ENCODE results near the gene CDH15. TPM values are rescaled to one million over a fixed set of nuclear protein-coding genes. Genes with fewer than 3 reads are reported as not detected.

The CDH15 gene
- total and polyA plus RNA-seq, 2 experiments from 2014 or later: 0.06 TPM; not detected in 1

GRCh38 chr16:89160977-89161701, 10.4 kb upstream of the CDH15 start:
- no peak overlapping the region for H3K4me3 ChIP-seq
- H3K36me3 ChIP-seq (ENCODE audit: low read depth): no peaks in the 10 kb centered on the region
- no peak overlapping the region for H3K27ac ChIP-seq
- DNase-seq: no peak
- H3K9me2 ChIP-seq (ENCODE audit: insufficient read depth): no peaks in the 10 kb centered on the region
- H3F3A ChIP-seq (ENCODE audit: insufficient read depth): peaks cover 15% of the 10 kb centered on the region
- in situ Hi-C loops (cut with MboI): no loop called here
- H3K9me3 ChIP-seq (ENCODE audit: low read depth): no peaks in the 10 kb centered on the region
- no peaks in the 10 kb centered on the region for H3K79me2 ChIP-seq (ENCODE audit: insufficient read depth)
- H2AFZ ChIP-seq: no peak overlapping the region
- no peaks in the 10 kb centered on the region for H4K20me1 ChIP-seq (ENCODE audit: insufficient read depth)
- H3K27me3 ChIP-seq (replicated peaks; ENCODE audit: insufficient read depth): no peaks in the 10 kb centered on the region
- H3K4me2 ChIP-seq (ENCODE audit: unreplicated experiment): no peak overlapping the region
- TF ChIP-seq EZH2 (IDR thresholded peaks at IDR 0.05; ENCODE audit: insufficient read depth, poor library complexity, severe bottlenecking) (no peak), EZH2phosphoT487 (IDR thresholded peaks at IDR 0.05; ENCODE audit: insufficient read depth, low read depth) (no peak)
- no peaks in the 10 kb centered on the region for H3K4me1 ChIP-seq (ENCODE audit: insufficient read depth)
- no peak overlapping the region for H3K9ac ChIP-seq
- WGBS, 2 experiments (ENCODE audit: low coverage in 1 of 2, low lambda C conversion rate in 2 of 2, missing lambda C conversion rate in 2 of 2): 74 to 76% methylated on average over 29 of the region's 29 CpGs

- H3K27ac ChIP-seq: no peak overlapping the region
- H3K4me2 ChIP-seq (ENCODE audit: unreplicated experiment): no peak overlapping the region
- peaks cover 15% of the 10 kb centered on the region for H3F3A ChIP-seq (ENCODE audit: insufficient read depth)
- no peak overlapping the region for H2AFZ ChIP-seq
- no peak for DNase-seq
- H3K4me1 ChIP-seq (ENCODE audit: insufficient read depth): 0 out of 2 replicates have a peak, but pooled peaks cover 1% of the 10 kb centered on the region
- no peaks in the 10 kb centered on the region for H3K79me2 ChIP-seq (ENCODE audit: insufficient read depth)
- no peaks in the 10 kb centered on the region for H3K36me3 ChIP-seq (ENCODE audit: low read depth)
- no peaks in the 10 kb centered on the region for H4K20me1 ChIP-seq (ENCODE audit: insufficient read depth)
- H3K9me3 ChIP-seq (ENCODE audit: low read depth): no peaks in the 10 kb centered on the region
- no peak overlapping the region for H3K9ac ChIP-seq
- no peak overlapping the region for H3K4me3 ChIP-seq
- WGBS, 2 experiments (ENCODE audit: low coverage in 1 of 2, low lambda C conversion rate in 2 of 2, missing lambda C conversion rate in 2 of 2): 78% methylated on average over 37 to 40 of the region's 40 CpGs
- in situ Hi-C loops (cut with MboI): no loop called here
- no peaks in the 10 kb centered on the region for H3K27me3 ChIP-seq (replicated peaks; ENCODE audit: insufficient read depth)
- TF ChIP-seq EZH2 (IDR thresholded peaks at IDR 0.05; ENCODE audit: insufficient read depth, poor library complexity, severe bottlenecking): no peak
- no peak for TF ChIP-seq EZH2phosphoT487 (IDR thresholded peaks at IDR 0.05; ENCODE audit: insufficient read depth, low read depth)
- H3K9me2 ChIP-seq (ENCODE audit: insufficient read depth): no peaks in the 10 kb centered on the region
Measured at GRCh38 chr16:89161763-89162713, 9.5 kb upstream of the CDH15 start.

GRCh38 chr16:89163297-89163696, 8.3 kb upstream of the CDH15 start:
- Histone ChIP-seq H3K36me3 (ENCODE audit: low read depth) (no peaks in the 10 kb centered on the region), H3K27me3 (replicated peaks; ENCODE audit: insufficient read depth) (no peaks in the 10 kb centered on the region), H3K4me1 (ENCODE audit: insufficient read depth) (0 out of 2 replicates have a peak, but pooled peaks cover 3% of the 10 kb centered on the region), H2AFZ (no peak overlapping the region), H3F3A (ENCODE audit: insufficient read depth) (peaks cover 5% of the 10 kb centered on the region), H3K9me2 (ENCODE audit: insufficient read depth) (no peaks in the 10 kb centered on the region), H3K4me2 (ENCODE audit: unreplicated experiment) (no peak overlapping the region), H4K20me1 (ENCODE audit: insufficient read depth) (no peaks in the 10 kb centered on the region), H3K4me3 (no peak overlapping the region), H3K27ac (no peak overlapping the region), H3K79me2 (ENCODE audit: insufficient read depth) (no peaks in the 10 kb centered on the region), H3K9ac (no peak overlapping the region), H3K9me3 (ENCODE audit: low read depth) (no peaks in the 10 kb centered on the region)
- DNase-seq: no peak
- no peak for TF ChIP-seq EZH2 (IDR thresholded peaks at IDR 0.05; ENCODE audit: insufficient read depth, poor library complexity, severe bottlenecking)
- TF ChIP-seq EZH2phosphoT487 (IDR thresholded peaks at IDR 0.05; ENCODE audit: insufficient read depth, low read depth): no peak
- 86% methylated on average over 9 of the region's 9 CpGs for WGBS, 2 experiments (ENCODE audit: low coverage in 1 of 2, low lambda C conversion rate in 2 of 2, missing lambda C conversion rate in 2 of 2)
- in situ Hi-C loops (cut with MboI): no loop called here

- H4K20me1 ChIP-seq (ENCODE audit: insufficient read depth): no peaks in the 10 kb centered on the region
- no peaks in the 10 kb centered on the region for H3K9me2 ChIP-seq (ENCODE audit: insufficient read depth)
- no peak overlapping the region for H3K27ac ChIP-seq
- no peak for TF ChIP-seq EZH2phosphoT487 (IDR thresholded peaks at IDR 0.05; ENCODE audit: insufficient read depth, low read depth)
- TF ChIP-seq EZH2 (IDR thresholded peaks at IDR 0.05; ENCODE audit: insufficient read depth, poor library complexity, severe bottlenecking): no peak
- H2AFZ ChIP-seq: no peak overlapping the region
- WGBS, 2 experiments (ENCODE audit: low coverage in 1 of 2, low lambda C conversion rate in 2 of 2, missing lambda C conversion rate in 2 of 2): 61 to 63% methylated on average over 15 of the region's 15 CpGs
- no peaks in the 10 kb centered on the region for H3K9me3 ChIP-seq (ENCODE audit: low read depth)
- no peaks in the 10 kb centered on the region for H3K79me2 ChIP-seq (ENCODE audit: insufficient read depth)
- in situ Hi-C loops (cut with MboI): no loop called here
- no peak overlapping the region for H3K4me3 ChIP-seq
- H3K4me1 ChIP-seq (ENCODE audit: insufficient read depth): 0 out of 2 replicates have a peak, but pooled peaks cover 3% of the 10 kb centered on the region
- H3K9ac ChIP-seq: no peak overlapping the region
- no peaks in the 10 kb centered on the region for H3K27me3 ChIP-seq (replicated peaks; ENCODE audit: insufficient read depth)
- no peak overlapping the region for H3K4me2 ChIP-seq (ENCODE audit: unreplicated experiment)
- no peaks in the 10 kb centered on the region for H3F3A ChIP-seq (ENCODE audit: insufficient read depth)
- H3K36me3 ChIP-seq (ENCODE audit: low read depth): no peaks in the 10 kb centered on the region
- no peak for DNase-seq
Measured at GRCh38 chr16:89164436-89164835, 7.1 kb upstream of the CDH15 start.
